ENCODE data around the gene KEL. TPM values are rescaled to one million over a fixed set of nuclear protein-coding genes. Genes with fewer than 3 reads are reported as not detected.

KEL gene
- total RNA-seq, 4 donors from 2014 or later, result 0.37 TPM; not detected in 3

GRCh38 chr7:142956951-142957623 lies 5.1 kb downstream of the KEL start:
- H3K27ac ChIP-seq, result no peak overlapping the region
- in situ Hi-C loops (cut with MboI; ENCODE audit: low pct_ligation_motif_present in 1 of 4, low pct_unique_long_range_greater_than_20kb in 1 of 4, low sequenced_read_pairs in 3 of 4), result no loop called here

DNA sequence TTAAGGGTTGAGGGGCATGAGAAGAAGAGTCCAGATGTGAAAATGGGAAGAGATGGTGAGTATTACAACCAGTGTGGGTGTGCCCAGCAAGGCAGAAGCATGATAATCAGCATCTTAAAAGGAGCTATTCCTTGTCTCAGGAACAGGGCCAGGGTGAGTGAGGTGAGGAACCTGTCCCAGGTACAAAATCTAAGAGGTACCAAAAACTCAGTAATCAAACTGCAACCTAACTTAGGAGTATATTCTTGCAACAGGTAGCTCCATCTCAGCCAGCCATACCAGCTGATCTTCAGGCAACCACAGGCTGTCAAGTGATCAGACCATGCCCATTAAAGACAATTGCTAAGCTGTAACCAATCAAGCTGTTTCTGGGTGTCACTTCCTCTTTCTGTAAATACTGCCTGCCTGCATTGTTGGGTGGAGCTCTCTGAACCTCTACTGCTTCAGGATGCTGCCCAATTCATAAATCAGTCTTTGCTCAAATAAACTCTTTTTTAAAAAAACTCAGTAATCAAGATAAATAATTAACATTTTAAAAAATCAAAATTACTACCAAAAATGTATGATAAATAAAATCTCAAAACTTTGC lies 7.4 kb downstream of the KEL start:
- Histone ChIP-seq H3K36me3 (no peaks in the 10 kb centered on the region), H3K27ac (no peak overlapping the region), H3K9me3 (no peaks in the 10 kb centered on the region), H3K4me3 (no peak overlapping the region), H3K4me1 (no peaks in the 10 kb centered on the region), H3K27me3 (no peaks in the 10 kb centered on the region)
- intact Hi-C loops (cut with DNase I; ENCODE audit: low total_unique reads), result no loop called here
- TF ChIP-seq POLR2AphosphoS5 (IDR thresholded peaks at IDR 0.05) (no peak), CTCF (IDR thresholded peaks at IDR 0.05) (no peak), EP300 (IDR thresholded peaks at IDR 0.05; ENCODE audit: low read depth) (no peak), POLR2A (IDR thresholded peaks at IDR 0.05) (no peak)
- no peak for DNase-seq
- in situ Hi-C loops (cut with MboI; ENCODE audit: low pct_ligation_motif_present in 1 of 4, low pct_unique_long_range_greater_than_20kb in 1 of 4, low sequenced_read_pairs in 3 of 4), result no loop called here

More at GRCh38 chr7:142956951-142957623, 5.1 kb downstream of the KEL start:
- Histone ChIP-seq H3K27me3 (no peaks in the 10 kb centered on the region), H3K36me3 (no peaks in the 10 kb centered on the region), H3K9me3 (no peaks in the 10 kb centered on the region), H3K4me3 (no peak overlapping the region), H3K4me1 (no peaks in the 10 kb centered on the region)
- intact Hi-C loops (cut with DNase I; ENCODE audit: low total_unique reads), result no loop called here
- 46 to 62% methylated on average over 2 to 3 of the region's 3 CpGs for WGBS, 2 donors (ENCODE audit: low coverage in 1 of 2)
- no peak for TF ChIP-seq CTCF (IDR thresholded peaks at IDR 0.05)
- DNase-seq, result no peak

GRCh38 chr7:142950235-142950634 lies 11.9 kb downstream of the KEL start:
- in situ Hi-C loops (cut with MboI; ENCODE audit: low pct_ligation_motif_present in 1 of 4, low pct_unique_long_range_greater_than_20kb in 1 of 4, low sequenced_read_pairs in 3 of 4) (no loop called here), intact Hi-C loops (cut with DNase I; ENCODE audit: low total_unique reads) (no loop called here)
- Histone ChIP-seq H3K4me3 (no peak overlapping the region), H3K27me3 (no peaks in the 10 kb centered on the region), H3K36me3 (no peaks in the 10 kb centered on the region), H3K9me3 (no peaks in the 10 kb centered on the region), H3K27ac (no peak overlapping the region), H3K4me1 (no peaks in the 10 kb centered on the region)
- TF ChIP-seq EP300 (IDR thresholded peaks at IDR 0.05; ENCODE audit: low read depth) (no peak), CTCF (IDR thresholded peaks at IDR 0.05) (no peak), POLR2A (IDR thresholded peaks at IDR 0.05) (no peak), POLR2AphosphoS5 (IDR thresholded peaks at IDR 0.05) (no peak)
- DNase-seq, result no peak

GRCh38 chr7:142948603-142949002 lies 13.6 kb downstream of the KEL start:
- no peak overlapping the region for H3K27ac ChIP-seq
- H3K9me3 ChIP-seq, result no peaks in the 10 kb centered on the region
- in situ Hi-C loops (cut with MboI; ENCODE audit: low pct_ligation_motif_present in 1 of 4, low pct_unique_long_range_greater_than_20kb in 1 of 4, low sequenced_read_pairs in 3 of 4), result no loop called here

More at GRCh38 chr7:142948603-142949002, 13.6 kb downstream of the KEL start:
- intact Hi-C loops (cut with DNase I; ENCODE audit: low total_unique reads), result no loop called here
- no peak for TF ChIP-seq EP300 (IDR thresholded peaks at IDR 0.05; ENCODE audit: low read depth)
- TF ChIP-seq POLR2A (IDR thresholded peaks at IDR 0.05), result no peak
- no peak for TF ChIP-seq CTCF (IDR thresholded peaks at IDR 0.05)
- TF ChIP-seq POLR2AphosphoS5 (IDR thresholded peaks at IDR 0.05), result no peak
- DNase-seq, result no peak
- Histone ChIP-seq H3K36me3 (no peaks in the 10 kb centered on the region), H3K4me1 (no peaks in the 10 kb centered on the region), H3K4me3 (no peak overlapping the region), H3K27me3 (no peaks in the 10 kb centered on the region)
- 91 to 93% methylated on average over 3 to 4 of the region's 4 CpGs for WGBS, 2 donors (ENCODE audit: low coverage in 1 of 2)

Measured in transverse colon (tissue), 4 donors.